Esophagus muscularis mucosa (tissue), 4 donors: Measurements from ENCODE around the gene MAD1L1. TPM values are rescaled to one million over a fixed set of nuclear protein-coding genes. Genes with fewer than 3 reads are reported as not detected.

ENCODE experiments used
- DNase-seq: peaks from one replicate; pipeline ENCODE4 v3.0.0-alpha.2; 2017; ENCODE audit errors: extremely low spot score
- H3K27ac ChIP-seq, 4 donors: fragments of 200-600 bp; sonication (generic); replicated peaks in 1 of 4; 1 replicate in 3 of 4; 2 replicates in 1 of 4; pipeline ENCODE4 v1.5.1; 2016 to 2019; ENCODE audit warnings: mild to moderate bottlenecking in 1 of 4
- H3K27me3 ChIP-seq, 4 donors: fragments of 200-600 bp; sonication (generic); one replicate each; pipeline versions ENCODE4 v1.5.1 to v1.6.0; 2016 to 2019
- H3K36me3 ChIP-seq, 4 donors: fragments of 200-600 bp; sonication (generic); one replicate each; pipeline ENCODE4 v1.5.1; 2016 to 2019
- H3K4me1 ChIP-seq, 4 donors: fragments of 200-600 bp; sonication (generic); one replicate each; pipeline ENCODE4 v1.5.1; 2016 to 2019
- H3K4me3 ChIP-seq, 4 donors: fragments of 200-600 bp; sonication (generic); 1 replicate in 2 of 4; 2 replicates in 2 of 4; pipeline ENCODE4 v1.5.1; 2016 to 2019; ENCODE audit warnings: mild to moderate bottlenecking in 4 of 4, moderate library complexity in 1 of 4
- H3K9me3 ChIP-seq, 4 donors: fragments of 200-600 bp; sonication (generic); 1 replicate in 3 of 4; 2 replicates in 1 of 4; pipeline ENCODE4 v1.5.1; 2016 to 2019
- CTCF ChIP-seq, 3 experiments: fragments of 200-600 bp in 2 of 3; fragments of 450-650 bp in 1 of 3; sonication (generic) in 2 of 3; IDR thresholded peaks; one replicate each; pipeline ENCODE4 v1.5.1; 2017 to 2019; ENCODE audit warnings: antibody characterized with exemption in 3 of 3, mild to moderate bottlenecking in 2 of 3, moderate library complexity in 1 of 3
- EP300 ChIP-seq: sonication (generic); formaldehyde crosslinking; IDR thresholded peaks from one replicate; pipeline ENCODE4 v1.6.1; 2017; ENCODE audit warnings: antibody characterized with exemption
- POLR2A ChIP-seq: fragments of 450-650 bp; IDR thresholded peaks from one replicate; pipeline ENCODE4 v1.6.1; 2017; ENCODE audit warnings: antibody characterized with exemption, moderate library complexity, mild to moderate bottlenecking, low read depth
- POLR2AphosphoS5 ChIP-seq, 2 donors: sonication (generic); formaldehyde crosslinking; IDR thresholded peaks; one replicate each; pipeline ENCODE4 v1.6.1; 2017; ENCODE audit warnings: antibody characterized with exemption in 2 of 2
- WGBS: methylation state at CpG from one replicate; pipeline ENCODE4 v1.1.5; 2018; 5-methylcytosine and 5-hydroxymethylcytosine counted together
- intact Hi-C: fragments of 100-400 bp; cut with DNase I; formaldehyde crosslinking; loops from one replicate; pipeline ENCODE4 v1.15.1; 2023
- total RNA-seq, 4 donors: library from RNA; depleted of rRNA; stranded (reverse); fragments of >200 nt; gene quantifications; one replicate each; pipeline versions ENCODE4 v1.1.0 to v1.2.1, GENCODE V29; 2016

Gene MAD1L1
- total RNA-seq, 4 donors from 2014 or later: 22.2 to 33.1 (median 29.5) TPM

DNA sequence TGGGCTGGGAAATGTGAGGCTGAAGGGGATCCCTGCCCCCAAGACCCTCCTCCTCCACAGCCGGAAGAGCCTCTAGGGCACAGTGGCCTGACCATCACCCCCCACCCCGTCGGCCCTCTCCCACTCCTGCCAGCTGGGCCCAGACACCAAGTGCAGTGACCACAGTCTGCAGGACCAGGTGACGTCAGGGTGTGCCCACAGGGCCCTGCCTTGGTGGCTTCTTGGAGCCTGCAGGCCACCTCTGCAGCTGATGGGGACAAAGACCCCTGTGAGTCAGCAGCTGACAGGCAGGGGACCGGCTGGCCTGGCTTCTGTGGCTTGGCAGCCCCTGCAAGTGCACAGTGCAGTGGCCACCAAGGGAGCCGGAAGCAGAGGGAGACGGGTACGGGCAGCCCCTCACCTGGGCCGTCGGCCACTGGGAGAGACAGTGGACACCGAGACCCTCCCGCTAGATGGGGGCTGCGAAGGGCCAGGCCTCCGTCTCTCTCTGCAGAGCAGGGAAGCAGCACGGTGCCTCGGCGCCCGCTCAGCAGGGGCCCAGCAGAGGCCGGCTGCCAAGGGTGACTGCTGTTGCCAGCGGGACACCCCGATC is 288.0 kb downstream of the MAD1L1 start:
- Histone ChIP-seq H3K9me3 (no peaks in the 10 kb centered on the region), H3K4me3 (no peak overlapping the region), H3K27me3 (no peaks in the 10 kb centered on the region), H3K27ac (no peak overlapping the region), H3K36me3 (peaks cover 0 to 6% (median 0%) of the 10 kb centered on the region in 4 donors), H3K4me1 (peaks cover 5 to 19% (median 10%) of the 10 kb centered on the region in 4 donors)
- no peak for DNase-seq
- 92% methylated on average over 10 of the region's 21 CpGs for WGBS
- intact Hi-C loops: no loop called here
- TF ChIP-seq EP300: no peak
- no peak for TF ChIP-seq POLR2AphosphoS5 (IDR thresholded peaks at IDR 0.05)
- no peak for TF ChIP-seq CTCF (IDR thresholded peaks at IDR 0.05)
- TF ChIP-seq POLR2A: no peak

DNA sequence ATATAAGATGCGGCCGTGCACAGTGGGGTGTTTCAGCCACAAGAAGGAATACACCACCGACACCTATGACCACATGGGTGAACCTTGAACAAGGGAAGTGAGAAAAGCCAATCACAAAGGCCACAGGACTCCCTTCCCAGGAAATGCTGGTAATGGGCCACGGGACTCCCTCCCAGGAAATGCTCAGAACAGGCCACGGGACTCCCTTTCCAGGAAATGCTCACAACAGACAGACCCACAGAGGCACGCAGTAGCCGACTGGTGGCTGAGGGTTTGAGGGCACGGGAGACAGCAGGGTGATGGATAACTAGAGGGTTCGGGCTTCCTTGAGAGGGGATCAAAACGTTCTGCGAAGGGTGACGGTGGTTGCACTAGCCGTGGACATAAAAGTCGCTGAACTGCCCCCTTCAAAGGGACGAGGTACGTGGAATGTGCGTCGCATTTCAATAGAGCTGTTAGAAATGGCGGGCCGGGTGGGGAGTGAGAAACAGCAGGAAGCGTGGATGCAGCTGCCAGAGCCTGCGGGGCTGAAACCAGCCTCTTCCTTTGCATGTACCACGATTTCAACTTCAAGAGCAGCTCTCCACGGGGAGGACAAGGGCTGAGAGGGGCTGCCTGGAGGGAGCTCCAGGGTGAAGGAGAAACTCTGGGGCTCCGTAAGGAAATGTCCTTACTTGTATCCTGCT is 288.7 kb downstream of the MAD1L1 start:
- peaks cover 0 to 6% (median 0%) of the 10 kb centered on the region in 4 donors for H3K36me3 ChIP-seq
- H3K27ac ChIP-seq: no peak overlapping the region
- no peaks in the 10 kb centered on the region for H3K9me3 ChIP-seq
- intact Hi-C loops: no loop called here
- no peak overlapping the region for H3K4me3 ChIP-seq
- H3K4me1 ChIP-seq: peaks cover 5 to 26% (median 10%) of the 10 kb centered on the region in 4 donors
- H3K27me3 ChIP-seq: no peaks in the 10 kb centered on the region
- WGBS: 71% methylated on average over 24 of the region's 25 CpGs
- DNase-seq: no peak
- TF ChIP-seq CTCF (IDR thresholded peaks at IDR 0.05): no peak
- no peak for TF ChIP-seq POLR2A
- TF ChIP-seq EP300: no peak
- TF ChIP-seq POLR2AphosphoS5 (IDR thresholded peaks at IDR 0.05): no peak

GRCh38 chr7:1943326-1943725 is 289.4 kb downstream of the MAD1L1 start:
- Histone ChIP-seq H3K9me3 (no peaks in the 10 kb centered on the region), H3K27ac (no peak overlapping the region), H3K36me3 (peaks cover 0 to 6% (median 0%) of the 10 kb centered on the region in 4 donors), H3K27me3 (no peaks in the 10 kb centered on the region), H3K4me1 (peaks cover 5 to 26% (median 10%) of the 10 kb centered on the region in 4 donors), H3K4me3 (no peak overlapping the region)
- DNase-seq: no peak
- 76% methylated on average over 11 of the region's 11 CpGs for WGBS
- TF ChIP-seq POLR2A: no peak
- no peak for TF ChIP-seq CTCF (IDR thresholded peaks at IDR 0.05)
- no peak for TF ChIP-seq POLR2AphosphoS5 (IDR thresholded peaks at IDR 0.05)
- TF ChIP-seq EP300: no peak
- intact Hi-C loops: no loop called here

GRCh38 chr7:1942941-1943289 is 289.8 kb downstream of the MAD1L1 start:
- WGBS: 73% methylated on average over 5 of the region's 5 CpGs
- TF ChIP-seq CTCF (IDR thresholded peaks at IDR 0.05): no peak
- TF ChIP-seq POLR2A: no peak
- TF ChIP-seq EP300: no peak
- TF ChIP-seq POLR2AphosphoS5 (IDR thresholded peaks at IDR 0.05): no peak
- Histone ChIP-seq H3K27me3 (no peaks in the 10 kb centered on the region), H3K27ac (no peak overlapping the region), H3K36me3 (peaks cover 0 to 6% (median 0%) of the 10 kb centered on the region in 4 donors), H3K9me3 (no peaks in the 10 kb centered on the region), H3K4me1 (peaks cover 5 to 26% (median 10%) of the 10 kb centered on the region in 4 donors), H3K4me3 (no peak overlapping the region)
- no peak for DNase-seq
- intact Hi-C loops: no loop called here
